Uterus (tissue), 4 donors: ENCODE data around the gene SUCLG2. TPM values are rescaled to one million over a fixed set of nuclear protein-coding genes. Genes with fewer than 3 reads are reported as not detected.

Experiments
- DNase-seq, 2 donors: peaks; one replicate each; pipeline ENCODE4 v3.0.0-alpha.2; 2019 to 2020
- H3K27ac ChIP-seq, 2 donors: fragments of 200-600 bp; sonication (generic); 1 replicate in 1 of 2; 2 replicates in 1 of 2; pipeline ENCODE4 v1.5.1; 2016 to 2018
- H3K27me3 ChIP-seq, 2 donors: fragments of 200-600 bp; sonication (generic); one replicate each; pipeline ENCODE4 v1.5.1; 2018 to 2019; ENCODE audit warnings: control low read depth in 1 of 2
- H3K36me3 ChIP-seq, 2 donors: fragments of 200-600 bp; sonication (generic); one replicate each; pipeline ENCODE4 v1.5.1; 2019; ENCODE audit warnings: control low read depth in 1 of 2
- H3K4me1 ChIP-seq, 2 donors: fragments of 200-600 bp; sonication (generic); one replicate each; pipeline ENCODE4 v1.5.1; 2018 to 2019; ENCODE audit warnings: control low read depth in 1 of 2
- H3K4me3 ChIP-seq, 2 donors: fragments of 200-600 bp; sonication (generic); 1 replicate in 1 of 2; 2 replicates in 1 of 2; pipeline ENCODE4 v1.5.1; 2018 to 2019; ENCODE audit warnings: mild to moderate bottlenecking in 1 of 2
- H3K9me3 ChIP-seq, 2 donors: fragments of 200-600 bp; sonication (generic); one replicate each; pipeline ENCODE4 v1.5.1; 2019; ENCODE audit warnings: control low read depth in 1 of 2
- POLR2A ChIP-seq, 2 donors: fragments of 450-650 bp; IDR thresholded peaks; one replicate each; pipeline ENCODE4 v1.6.1; 2016; ENCODE audit warnings: antibody characterized with exemption in 2 of 2, mild to moderate bottlenecking in 1 of 2, moderate library complexity in 1 of 2
- intact Hi-C: fragments of 100-400 bp; cut with DNase I; formaldehyde crosslinking; loops from one replicate; pipeline ENCODE4 v1.15.1; 2023; ENCODE audit warnings: low total_unique reads
- total RNA-seq, 4 donors: library from RNA; depleted of rRNA in 3 of 4; stranded (reverse); fragments of >200 nt in 3 of 4; gene quantifications; one replicate each; pipeline versions ENCODE4 v1.1.0 to v1.2.4, GENCODE V29; 2014 to 2023
- TF ChIP-seq, protein P1 (sequence below), 4 experiments: fragments of 200-600 bp in 2 of 4; fragments of 450-650 bp in 2 of 4; sonication (generic) in 2 of 4; IDR thresholded peaks; one replicate each; pipeline ENCODE4 v1.5.1; 2016 to 2019; ENCODE audit warnings: antibody characterized with exemption in 4 of 4, mild to moderate bottlenecking in 2 of 4, moderate library complexity in 1 of 4
- donor health status: DM: yes; HTN: yes; CAD: no.

The SUCLG2 gene
- total RNA-seq, 4 donors from 2014 or later, result 30.5 to 77.0 (median 45.2) TPM

DNA sequence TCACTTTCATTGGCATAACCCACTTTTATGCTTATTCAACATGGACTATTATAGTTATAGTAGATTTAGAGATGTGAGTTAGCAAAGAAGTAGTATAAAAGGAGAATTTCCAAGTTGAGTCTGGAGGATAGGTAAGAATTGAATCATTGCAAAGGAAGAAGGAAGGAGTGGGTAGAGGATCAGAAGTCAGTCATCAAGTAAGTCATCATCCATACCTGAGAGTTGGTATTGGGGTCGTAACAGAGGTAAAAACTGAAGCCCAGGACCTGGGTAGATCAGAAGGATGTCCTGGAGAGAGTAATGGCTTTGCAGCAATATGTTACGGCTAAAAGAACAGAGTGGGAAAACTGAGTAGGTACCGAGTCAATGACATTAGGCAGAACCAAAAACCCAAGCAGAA lies 265.7 kb downstream of the SUCLG2 start:
- DNase-seq, result no peak
- TF ChIP-seq POLR2A (IDR thresholded peaks at IDR 0.05), result no peak
- TF ChIP-seq, protein P1, sequence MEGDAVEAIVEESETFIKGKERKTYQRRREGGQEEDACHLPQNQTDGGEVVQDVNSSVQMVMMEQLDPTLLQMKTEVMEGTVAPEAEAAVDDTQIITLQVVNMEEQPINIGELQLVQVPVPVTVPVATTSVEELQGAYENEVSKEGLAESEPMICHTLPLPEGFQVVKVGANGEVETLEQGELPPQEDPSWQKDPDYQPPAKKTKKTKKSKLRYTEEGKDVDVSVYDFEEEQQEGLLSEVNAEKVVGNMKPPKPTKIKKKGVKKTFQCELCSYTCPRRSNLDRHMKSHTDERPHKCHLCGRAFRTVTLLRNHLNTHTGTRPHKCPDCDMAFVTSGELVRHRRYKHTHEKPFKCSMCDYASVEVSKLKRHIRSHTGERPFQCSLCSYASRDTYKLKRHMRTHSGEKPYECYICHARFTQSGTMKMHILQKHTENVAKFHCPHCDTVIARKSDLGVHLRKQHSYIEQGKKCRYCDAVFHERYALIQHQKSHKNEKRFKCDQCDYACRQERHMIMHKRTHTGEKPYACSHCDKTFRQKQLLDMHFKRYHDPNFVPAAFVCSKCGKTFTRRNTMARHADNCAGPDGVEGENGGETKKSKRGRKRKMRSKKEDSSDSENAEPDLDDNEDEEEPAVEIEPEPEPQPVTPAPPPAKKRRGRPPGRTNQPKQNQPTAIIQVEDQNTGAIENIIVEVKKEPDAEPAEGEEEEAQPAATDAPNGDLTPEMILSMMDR (IDR thresholded peaks at IDR 0.05), result no peak
- Histone ChIP-seq H3K27ac (no peak overlapping the region), H3K4me3 (no peak overlapping the region), H3K9me3 (no peaks in the 10 kb centered on the region), H3K27me3 (no peaks in the 10 kb centered on the region), H3K36me3 (no peaks in the 10 kb centered on the region), H3K4me1 (no peaks in the 10 kb centered on the region)
- intact Hi-C loops, result no loop called here

DNA sequence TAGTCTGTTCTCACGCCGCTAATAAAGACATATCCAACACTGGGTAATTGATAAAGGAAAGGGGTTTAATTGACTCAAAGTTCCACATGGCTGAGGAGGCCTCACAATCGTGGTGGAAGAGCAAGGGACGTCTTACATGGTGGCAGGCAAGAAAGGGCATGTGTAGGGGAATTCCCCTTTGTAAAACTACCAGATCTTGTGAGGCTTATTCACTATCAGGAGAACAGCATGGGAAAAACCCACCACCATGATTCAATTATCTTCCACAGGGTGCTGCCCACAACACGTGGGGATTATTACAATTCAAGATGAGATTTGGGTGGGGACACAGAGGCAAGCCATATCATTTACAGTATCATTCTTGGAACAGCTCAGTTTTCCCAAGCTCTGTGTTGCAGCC lies 268.0 kb downstream of the SUCLG2 start:
- Histone ChIP-seq H3K4me1 (no peaks in the 10 kb centered on the region), H3K27ac (no peak overlapping the region), H3K36me3 (no peaks in the 10 kb centered on the region), H3K4me3 (no peak overlapping the region), H3K27me3 (no peaks in the 10 kb centered on the region), H3K9me3 (no peaks in the 10 kb centered on the region)
- intact Hi-C loops, result no loop called here
- DNase-seq, result no peak
- TF ChIP-seq POLR2A (IDR thresholded peaks at IDR 0.05), result no peak
- TF ChIP-seq, protein P1 (IDR thresholded peaks at IDR 0.05), result no peak

DNA sequence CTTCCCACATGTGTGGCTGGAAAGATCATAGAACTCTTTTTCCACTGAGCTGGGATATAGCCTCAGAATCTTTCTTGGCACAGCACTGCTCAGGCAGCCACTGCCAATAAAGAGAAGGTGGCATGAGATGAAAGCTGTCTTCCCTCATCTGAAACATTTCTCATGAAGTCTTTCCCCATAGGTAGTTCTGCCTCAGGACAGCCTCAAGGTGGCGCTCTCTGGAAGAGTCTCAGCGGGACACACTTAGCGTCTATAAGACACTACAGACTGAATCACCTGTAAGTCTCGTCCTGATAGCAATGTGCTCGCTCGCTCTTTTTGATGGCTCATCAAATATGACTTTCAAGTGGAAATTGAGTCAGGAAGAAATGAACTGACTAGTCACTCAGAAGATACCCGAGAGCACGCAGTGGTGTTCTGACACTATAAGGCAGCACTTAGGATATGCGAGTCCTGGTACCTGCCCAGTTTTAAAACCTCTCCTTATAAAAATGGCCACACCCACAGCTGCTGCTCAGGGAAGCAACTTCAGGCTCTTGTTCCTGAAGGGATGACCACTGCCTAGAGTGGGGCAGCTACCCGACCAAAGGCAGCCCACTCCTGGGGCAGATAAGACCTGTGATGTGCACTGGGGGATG lies 269.5 kb downstream of the SUCLG2 start:
- no peak overlapping the region for H3K27ac ChIP-seq
- DNase-seq, result no peak
- TF ChIP-seq, protein P1 (IDR thresholded peaks at IDR 0.05), result no peak
- no peak for TF ChIP-seq POLR2A (IDR thresholded peaks at IDR 0.05)
- no peaks in the 10 kb centered on the region for H3K4me1 ChIP-seq
- intact Hi-C loops, result no loop called here
- no peaks in the 10 kb centered on the region for H3K27me3 ChIP-seq
- H3K36me3 ChIP-seq, result no peaks in the 10 kb centered on the region
- H3K4me3 ChIP-seq, result no peak overlapping the region
- H3K9me3 ChIP-seq, result no peaks in the 10 kb centered on the region

DNA sequence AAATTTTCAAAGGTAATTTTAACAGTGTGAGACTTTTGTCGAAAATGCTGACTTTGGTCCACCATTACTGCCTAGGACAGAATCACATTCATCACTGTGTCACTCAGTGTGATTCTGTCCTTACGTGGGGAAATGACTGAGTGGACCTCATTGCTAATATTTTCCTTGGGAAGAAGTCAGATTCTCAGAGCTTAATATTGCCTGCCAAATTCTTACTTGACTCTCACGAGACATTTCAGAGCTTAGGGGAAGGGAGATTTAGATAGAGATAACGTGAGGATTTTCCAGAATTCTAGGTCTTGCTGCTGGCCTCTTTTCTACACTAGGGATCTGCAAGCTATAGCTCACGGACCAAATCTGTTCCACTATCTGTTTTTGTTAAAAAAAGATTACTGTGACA lies 270.4 kb downstream of the SUCLG2 start:
- TF ChIP-seq POLR2A (IDR thresholded peaks at IDR 0.05), result no peak
- TF ChIP-seq, protein P1 (IDR thresholded peaks at IDR 0.05), result no peak
- Histone ChIP-seq H3K4me3 (no peak overlapping the region), H3K27ac (no peak overlapping the region), H3K36me3 (no peaks in the 10 kb centered on the region), H3K4me1 (no peaks in the 10 kb centered on the region), H3K27me3 (no peaks in the 10 kb centered on the region), H3K9me3 (no peaks in the 10 kb centered on the region)
- no peak for DNase-seq
- intact Hi-C loops, result no loop called here

DNA sequence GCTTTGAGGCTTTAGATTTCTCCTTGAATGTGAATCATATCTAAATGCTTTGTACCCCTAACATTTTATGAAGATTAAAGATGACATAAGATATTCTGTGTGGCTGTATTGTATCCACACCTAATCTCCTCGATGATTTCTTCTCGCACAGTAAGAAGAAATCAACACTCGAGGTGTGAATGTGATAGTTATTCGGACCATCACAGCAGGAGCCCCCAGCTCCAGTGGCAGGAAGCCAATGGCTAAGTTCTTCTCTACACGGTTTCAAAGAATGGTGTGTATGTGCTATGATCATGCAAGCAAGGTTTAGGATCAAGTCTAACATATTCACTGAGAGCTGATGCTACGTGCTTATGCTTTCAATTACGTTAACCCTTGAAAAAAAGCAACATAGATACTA lies 271.0 kb downstream of the SUCLG2 start:
- intact Hi-C loops, result no loop called here
- Histone ChIP-seq H3K4me1 (no peaks in the 10 kb centered on the region), H3K9me3 (no peaks in the 10 kb centered on the region), H3K36me3 (no peaks in the 10 kb centered on the region), H3K27ac (no peak overlapping the region), H3K4me3 (no peak overlapping the region), H3K27me3 (no peaks in the 10 kb centered on the region)
- no peak for DNase-seq
- TF ChIP-seq, protein P1 (IDR thresholded peaks at IDR 0.05), result no peak
- no peak for TF ChIP-seq POLR2A (IDR thresholded peaks at IDR 0.05)
